Sigmoid colon (tissue), 7 donors: ENCODE data around the gene SGSM1. TPM values are rescaled to one million over a fixed set of nuclear protein-coding genes. Genes with fewer than 3 reads are reported as not detected.

Experiments
- DNase-seq: peaks from one replicate; pipeline ENCODE4 v3.0.0-alpha.2; 2019
- H3K27ac ChIP-seq, 4 donors: fragments of 200-600 bp; sonication (generic); one replicate each; pipeline ENCODE4 v1.5.1; 2016 to 2019; ENCODE audit warnings: mild to moderate bottlenecking in 1 of 4
- H3K27me3 ChIP-seq, 3 donors: fragments of 200-600 bp; sonication (generic); one replicate each; pipeline ENCODE4 v1.5.1; 2019; ENCODE audit warnings: mild to moderate bottlenecking in 1 of 3
- H3K36me3 ChIP-seq, 4 donors: fragments of 200-600 bp; sonication (generic); one replicate each; pipeline ENCODE4 v1.5.1; 2016 to 2019
- H3K4me1 ChIP-seq, 4 donors: fragments of 200-600 bp; sonication (generic); one replicate each; pipeline ENCODE4 v1.5.1; 2017 to 2019
- H3K4me3 ChIP-seq, 4 donors: fragments of 200-600 bp; sonication (generic); one replicate each; pipeline ENCODE4 v1.5.1; 2017 to 2019; ENCODE audit warnings: mild to moderate bottlenecking in 2 of 4, moderate library complexity in 1 of 4
- H3K9me3 ChIP-seq, 4 donors: fragments of 200-600 bp in 3 of 4; sonication (generic) in 3 of 4; one replicate each; pipeline versions ENCODE4 v1.5.1 to v1.6.1; 2013 to 2019
- CTCF ChIP-seq, 4 experiments: fragments of 450-650 bp in 3 of 4; fragments of 200-600 bp in 1 of 4; IDR thresholded peaks; one replicate each; pipeline ENCODE4 v1.5.1; 2016 to 2019; ENCODE audit warnings: antibody characterized with exemption in 4 of 4, mild to moderate bottlenecking in 3 of 4, moderate library complexity in 2 of 4
- EP300 ChIP-seq, 4 donors: sonication (generic); formaldehyde crosslinking; IDR thresholded peaks; one replicate each; pipeline ENCODE4 v1.6.1; 2017; ENCODE audit warnings: antibody characterized with exemption in 4 of 4
- POLR2A ChIP-seq, 2 donors: fragments of 450-650 bp; IDR thresholded peaks; one replicate each; pipeline ENCODE4 v1.6.1; 2016; ENCODE audit warnings: antibody characterized with exemption in 2 of 2, mild to moderate bottlenecking in 2 of 2, moderate library complexity in 2 of 2
- POLR2AphosphoS5 ChIP-seq, 4 donors: sonication (generic); formaldehyde crosslinking; IDR thresholded peaks; one replicate each; pipeline ENCODE4 v1.6.1; 2017; ENCODE audit warnings: antibody characterized with exemption in 4 of 4
- WGBS, 2 donors: extraction: QIAGEN DNeasy Blood & Tissue Kit; methylation state at CpG; one replicate each; pipeline ENCODE4 v1.1.7; 2013; 5-methylcytosine and 5-hydroxymethylcytosine counted together
- intact Hi-C: fragments of 100-400 bp; cut with DNase I; formaldehyde crosslinking; loops from one replicate; pipeline ENCODE4 v1.15.1; 2023
- polyA plus RNA-seq, 3 donors: library from polyadenylated mRNA; stranded (reverse); fragments of 200-250 nt; gene quantifications; one replicate each; pipeline ENCODE4 v1.2.3, GENCODE V29; 2013
- total RNA-seq, 4 donors: library from RNA; depleted of rRNA; stranded (reverse); fragments of >200 nt; gene quantifications; one replicate each; pipeline ENCODE4 v1.1.0, GENCODE V29; 2016
- donor health status: healthy with polysubstance abuse.
- donor health status: Bipolar disorder and iron deficiency.
- donor health status: healthy.

SGSM1 gene
- total and polyA plus RNA-seq, 7 donors: 0.46 to 3.6 (median 2.3) TPM

GRCh38 chr22:24878969-24879368 is 73.0 kb downstream of the SGSM1 start:
- H3K27me3 ChIP-seq: no peaks in the 10 kb centered on the region
- no peak overlapping the region for H3K27ac ChIP-seq
- intact Hi-C loops: no loop called here
- no peak for DNase-seq
- peaks cover 0 to 18% (median 0%) of the 10 kb centered on the region in 4 donors for H3K36me3 ChIP-seq
- no peak for TF ChIP-seq EP300 (IDR thresholded peaks at IDR 0.05)
- TF ChIP-seq CTCF (IDR thresholded peaks at IDR 0.05): no peak
- TF ChIP-seq POLR2AphosphoS5 (IDR thresholded peaks at IDR 0.05): no peak
- TF ChIP-seq POLR2A (IDR thresholded peaks at IDR 0.05): no peak
- WGBS, 2 donors: 94 to 97% methylated on average over 2 of the region's 2 CpGs
- no peaks in the 10 kb centered on the region for H3K9me3 ChIP-seq
- H3K4me3 ChIP-seq: no peak overlapping the region
- no peaks in the 10 kb centered on the region for H3K4me1 ChIP-seq

GRCh38 chr22:24883432-24883831 is 77.4 kb downstream of the SGSM1 start:
- 84 to 89% methylated on average over 6 of the region's 6 CpGs for WGBS, 2 donors
- no peaks in the 10 kb centered on the region for H3K4me1 ChIP-seq
- H3K27me3 ChIP-seq: no peaks in the 10 kb centered on the region
- no peak for TF ChIP-seq POLR2A (IDR thresholded peaks at IDR 0.05)
- TF ChIP-seq CTCF (IDR thresholded peaks at IDR 0.05): no peak
- TF ChIP-seq EP300 (IDR thresholded peaks at IDR 0.05): no peak
- no peaks in the 10 kb centered on the region for H3K9me3 ChIP-seq
- H3K4me3 ChIP-seq: no peak overlapping the region
- DNase-seq: no peak
- intact Hi-C loops: no loop called here
- H3K36me3 ChIP-seq: peaks cover 0 to 9% (median 2%) of the 10 kb centered on the region in 4 donors
- no peak overlapping the region for H3K27ac ChIP-seq

GRCh38 chr22:24887260-24887659 is 81.2 kb downstream of the SGSM1 start:
- H3K4me3 ChIP-seq: no peak overlapping the region
- TF ChIP-seq EP300 (IDR thresholded peaks at IDR 0.05) (no peak), POLR2A (IDR thresholded peaks at IDR 0.05) (no peak), CTCF (IDR thresholded peaks at IDR 0.05) (no peak), POLR2AphosphoS5 (IDR thresholded peaks at IDR 0.05) (no peak)

GRCh38 chr22:24893341-24894070 is 87.5 kb downstream of the SGSM1 start:
- TF ChIP-seq CTCF (IDR thresholded peaks at IDR 0.05): no peak
- 88 to 91% methylated on average over 20 of the region's 20 CpGs for WGBS, 2 donors
- Histone ChIP-seq H3K27me3 (no peaks in the 10 kb centered on the region), H3K36me3 (peaks cover 0 to 5% (median 0%) of the 10 kb centered on the region in 4 donors), H3K27ac (peak overlapping the region; percentile 72 to 84 (median 80)), H3K4me1 (peaks cover 0 to 18% (median 17%) of the 10 kb centered on the region in 4 donors), H3K9me3 (no peaks in the 10 kb centered on the region), H3K4me3 (no peak overlapping the region)
- intact Hi-C loops: loop anchor here (2.0 kb wide), 1 partner anchor 59 kb away; the partner anchor contains the start of gene KIAA1671
- DNase-seq: no peak

More at GRCh38 chr22:24887260-24887659, 81.2 kb downstream of the SGSM1 start:
- no peaks in the 10 kb centered on the region for H3K4me1 ChIP-seq
- no peak for DNase-seq
- H3K36me3 ChIP-seq: peaks cover 0 to 5% (median 0%) of the 10 kb centered on the region in 4 donors
- intact Hi-C loops: no loop called here
- 68 to 85% methylated on average over 2 of the region's 2 CpGs for WGBS, 2 donors
- H3K9me3 ChIP-seq: no peaks in the 10 kb centered on the region
- H3K27ac ChIP-seq: no peak overlapping the region
- H3K27me3 ChIP-seq: no peaks in the 10 kb centered on the region
